OCI-LY7 (cell line): Measurements from ENCODE around the gene SMOC2. TPM values are rescaled to one million over a fixed set of nuclear protein-coding genes. Genes with fewer than 3 reads are reported as not detected.

Experiments used
- BruUV-seq: library from RNA; stranded (reverse); fragments of 400-500 nt; replicated peaks from 2 replicates; lab custom pipeline; 2021; lab: Mats Ljungman, UMichigan
- CTCF ChIA-PET: fragments of 300-600 bp; sonication (Branson Sonifier 250); formaldehyde crosslinking; loops from one replicate; lab custom pipeline; 2022; ENCODE audit warnings: antibody characterized with exemption; ENCODE audit not compliant: unreplicated experiment; lab: Charles Lee
- POLR2A ChIA-PET: fragments of 300-600 bp; sonication (Branson Sonifier 250); formaldehyde crosslinking; loops from one replicate; lab custom pipeline; 2022; ENCODE audit warnings: antibody characterized with exemption; lab: Charles Lee
- DNase-seq: peaks from one replicate; pipeline ENCODE4 v3.0.0-alpha.2; 2015; ENCODE audit warnings: low spot score
- H2AFZ ChIP-seq: fragments of 200-600 bp; sonication (generic), shearing (Covaris generic); 2 replicates; pipeline ENCODE4 v1.6.1; 2014; ENCODE audit warnings: mild to moderate bottlenecking, antibody characterized with exemption, low read length, moderate library complexity
- H3K27ac ChIP-seq: fragments of 200-600 bp; sonication (generic); 2 replicates; pipeline ENCODE4 v1.5.1; 2014; ENCODE audit warnings: mixed run types, low read depth, mild to moderate bottlenecking, moderate library complexity, low read length, inconsistent platforms; ENCODE audit not compliant: poor library complexity, severe bottlenecking
- H3K36me3 ChIP-seq: fragments of 200-600 bp; sonication (generic); 2 replicates; pipeline ENCODE4 v1.6.1; 2014; ENCODE audit warnings: mild to moderate bottlenecking, antibody characterized with exemption, low read length, moderate library complexity, mixed read lengths; ENCODE audit not compliant: insufficient read depth
- H3K4me1 ChIP-seq: fragments of 200-600 bp; sonication (generic); 2 replicates; pipeline ENCODE4 v1.5.1; 2014; ENCODE audit warnings: mild to moderate bottlenecking, low read length; ENCODE audit not compliant: insufficient read depth, poor library complexity, severe bottlenecking
- H3K4me2 ChIP-seq: fragments of 200-600 bp; sonication (generic); 2 replicates; pipeline ENCODE4 v1.6.1; 2014; ENCODE audit warnings: mild to moderate bottlenecking, low read length
- H3K4me3 ChIP-seq: fragments of 200-600 bp; sonication (generic); 2 replicates; pipeline ENCODE4 v1.5.1; 2014; ENCODE audit warnings: mild to moderate bottlenecking, low read depth, low read length; ENCODE audit not compliant: poor library complexity, severe bottlenecking
- H3K79me2 ChIP-seq: fragments of 200-600 bp; sonication (generic); 2 replicates; pipeline ENCODE4 v1.6.1; 2016; ENCODE audit warnings: low read depth, mild to moderate bottlenecking, low read length, moderate library complexity, mixed read lengths; ENCODE audit not compliant: insufficient read depth
- H3K9me2 ChIP-seq: fragments of 200-600 bp; sonication (generic); 2 replicates; pipeline ENCODE4 v1.6.1; 2016; ENCODE audit warnings: mild to moderate bottlenecking, low read length, mixed read lengths; ENCODE audit not compliant: insufficient read depth
- H3K9me3 ChIP-seq: fragments of 200-600 bp; sonication (generic); 2 replicates; pipeline ENCODE4 v1.6.1; 2014; ENCODE audit warnings: mild to moderate bottlenecking, mixed run types, low read length, mixed read lengths
- H4K20me1 ChIP-seq: fragments of 200-600 bp; sonication (generic); 2 replicates; pipeline ENCODE4 v1.6.1; 2014; ENCODE audit warnings: mild to moderate bottlenecking, antibody characterized with exemption, low read length, moderate library complexity, mixed read lengths; ENCODE audit not compliant: insufficient read depth
- EZH2phosphoT487 ChIP-seq: fragments of 200-600 bp; sonication (generic); IDR thresholded peaks from 2 replicates; pipeline ENCODE4 v1.6.1; 2018; ENCODE audit warnings: low read depth, borderline replicate concordance, mild to moderate bottlenecking, mixed run types, antibody characterized with exemption, low read length, moderate library complexity, mixed read lengths
- intact Hi-C: fragments of 100-400 bp; cut with micrococcal nuclease; formaldehyde crosslinking; loops from one replicate; pipeline ENCODE4 v1.10.0; 2022; ENCODE audit not compliant: unreplicated experiment
- total RNA-seq, 2 experiments: library from RNA; depleted of rRNA in 1 of 2; stranded (reverse); fragments of >200 nt in 1 of 2; shearing (Covaris generic) in 1 of 2; gene quantifications; 2 replicates each; pipeline ENCODE4 v1.2.3, GENCODE V29; 2014 to 2022
- TF ChIP-seq, protein P1 (sequence below): fragments of 200-600 bp; sonication (generic); conservative IDR thresholded peaks from 2 replicates; pipeline ENCODE4 v1.5.1; 2014; ENCODE audit warnings: mild to moderate bottlenecking, antibody characterized with exemption, low read length, moderate library complexity, mixed read lengths

The SMOC2 gene
- total RNA-seq, 2 experiments from 2014 or later, result not detected

DNA sequence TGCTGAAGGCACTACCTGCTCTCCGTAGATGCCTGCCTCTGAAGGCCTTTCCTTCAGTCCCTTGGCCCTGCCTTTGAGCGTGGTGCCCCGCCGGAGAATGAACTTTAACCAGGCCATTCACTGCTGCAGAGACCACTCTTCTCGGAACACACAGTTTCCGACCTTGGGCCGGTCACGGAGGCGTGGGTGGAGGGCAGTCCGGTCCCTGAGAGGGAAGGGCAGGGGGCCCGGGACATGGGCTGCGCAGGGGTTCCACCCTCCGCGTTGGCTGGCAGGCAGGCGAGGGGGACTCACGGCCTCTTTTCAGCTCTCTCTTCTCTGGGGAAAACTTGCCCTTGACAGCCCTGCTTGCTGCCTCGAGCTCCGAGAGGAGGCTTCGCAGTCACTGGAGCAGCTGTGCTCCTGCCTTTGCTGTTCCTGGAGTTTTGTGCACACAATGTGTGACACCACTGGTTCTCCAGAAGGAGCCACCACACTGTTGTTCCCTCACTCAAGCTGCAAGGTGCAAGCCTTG, 187.8 kb downstream of the SMOC2 start:
- Histone ChIP-seq H4K20me1 (no peaks in the 10 kb centered on the region), H3K4me1 (no peaks in the 10 kb centered on the region), H3K9me3 (no peaks in the 10 kb centered on the region), H3K36me3 (no peaks in the 10 kb centered on the region), H3K27ac (no peak overlapping the region), H3K4me3 (no peak overlapping the region), H3K79me2 (no peaks in the 10 kb centered on the region), H3K4me2 (no peak overlapping the region), H2AFZ (no peak overlapping the region), H3K9me2 (no peaks in the 10 kb centered on the region)
- intact Hi-C loops, result no loop called here
- ChIA-PET POLR2A (no interaction called here), CTCF (no interaction called here)
- no TSS peak for BruUV-seq
- TF ChIP-seq, protein P1, sequence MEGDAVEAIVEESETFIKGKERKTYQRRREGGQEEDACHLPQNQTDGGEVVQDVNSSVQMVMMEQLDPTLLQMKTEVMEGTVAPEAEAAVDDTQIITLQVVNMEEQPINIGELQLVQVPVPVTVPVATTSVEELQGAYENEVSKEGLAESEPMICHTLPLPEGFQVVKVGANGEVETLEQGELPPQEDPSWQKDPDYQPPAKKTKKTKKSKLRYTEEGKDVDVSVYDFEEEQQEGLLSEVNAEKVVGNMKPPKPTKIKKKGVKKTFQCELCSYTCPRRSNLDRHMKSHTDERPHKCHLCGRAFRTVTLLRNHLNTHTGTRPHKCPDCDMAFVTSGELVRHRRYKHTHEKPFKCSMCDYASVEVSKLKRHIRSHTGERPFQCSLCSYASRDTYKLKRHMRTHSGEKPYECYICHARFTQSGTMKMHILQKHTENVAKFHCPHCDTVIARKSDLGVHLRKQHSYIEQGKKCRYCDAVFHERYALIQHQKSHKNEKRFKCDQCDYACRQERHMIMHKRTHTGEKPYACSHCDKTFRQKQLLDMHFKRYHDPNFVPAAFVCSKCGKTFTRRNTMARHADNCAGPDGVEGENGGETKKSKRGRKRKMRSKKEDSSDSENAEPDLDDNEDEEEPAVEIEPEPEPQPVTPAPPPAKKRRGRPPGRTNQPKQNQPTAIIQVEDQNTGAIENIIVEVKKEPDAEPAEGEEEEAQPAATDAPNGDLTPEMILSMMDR, result no peak
- no peak for TF ChIP-seq EZH2phosphoT487
- DNase-seq, result no peak

DNA sequence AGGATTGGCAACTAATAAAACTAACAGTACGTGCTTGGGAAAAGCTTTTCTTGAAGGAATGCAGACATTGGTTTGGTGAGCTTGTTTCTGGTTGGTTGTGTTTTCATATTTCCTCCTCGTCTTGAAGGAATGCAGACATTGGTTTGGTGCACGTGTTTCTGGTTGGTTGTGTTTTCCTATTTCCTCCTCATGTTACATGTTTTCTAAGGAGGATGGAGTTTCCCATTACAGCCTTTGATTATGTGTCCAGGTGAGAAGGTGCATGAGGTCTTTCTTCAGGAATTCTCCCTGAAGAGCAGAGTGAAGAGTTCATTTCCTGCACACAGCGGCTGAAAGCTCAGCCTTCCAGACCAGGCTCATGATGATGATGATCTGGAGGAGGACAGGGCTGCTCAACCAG, 190.6 kb downstream of the SMOC2 start:
- H3K9me2 ChIP-seq, result no peaks in the 10 kb centered on the region
- H4K20me1 ChIP-seq, result no peaks in the 10 kb centered on the region
- H3K79me2 ChIP-seq, result no peaks in the 10 kb centered on the region
- DNase-seq, result no peak
- intact Hi-C loops, result no loop called here
- BruUV-seq, result no TSS peak
- POLR2A ChIA-PET, result interaction anchor here (0.6 kb wide), 1 partner anchor 132 kb away, joined by 5 read pairs; no protein-coding TSS in a partner anchor
- no peak overlapping the region for H2AFZ ChIP-seq
- H3K27ac ChIP-seq, result no peak overlapping the region
- no peak overlapping the region for H3K4me3 ChIP-seq
- no peaks in the 10 kb centered on the region for H3K4me1 ChIP-seq
- no peaks in the 10 kb centered on the region for H3K9me3 ChIP-seq
- TF ChIP-seq, protein P1, result no peak
- no peak for TF ChIP-seq EZH2phosphoT487
- H3K4me2 ChIP-seq, result no peak overlapping the region
- H3K36me3 ChIP-seq, result no peaks in the 10 kb centered on the region
- CTCF ChIA-PET, result no interaction called here

DNA sequence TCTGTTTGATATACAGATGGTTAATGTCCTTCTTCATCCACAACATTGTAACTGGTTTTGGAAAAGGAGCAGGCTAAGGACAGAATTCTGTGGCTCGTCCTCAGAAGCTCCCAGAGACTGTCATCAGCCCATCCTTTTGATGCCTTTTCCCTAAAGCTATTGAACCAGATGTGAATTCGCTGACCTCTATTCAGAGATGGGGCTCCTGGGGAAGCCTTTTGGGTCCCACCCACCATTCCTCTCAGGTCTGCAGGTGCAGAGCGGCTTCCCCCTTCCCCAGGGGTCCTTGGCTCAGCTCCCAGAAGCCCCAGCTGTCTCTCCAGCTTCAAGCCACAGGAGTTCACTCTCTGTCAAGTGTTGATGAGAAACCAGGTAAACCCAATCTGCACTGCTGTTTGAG, 191.7 kb downstream of the SMOC2 start:
- no peak for TF ChIP-seq EZH2phosphoT487
- TF ChIP-seq, protein P1, result no peak
- DNase-seq, result no peak
- ChIA-PET CTCF (no interaction called here), POLR2A (no interaction called here)
- H3K36me3 ChIP-seq, result no peaks in the 10 kb centered on the region
- no peak overlapping the region for H2AFZ ChIP-seq
- H3K79me2 ChIP-seq, result no peaks in the 10 kb centered on the region
- intact Hi-C loops, result no loop called here
- H3K9me2 ChIP-seq, result no peaks in the 10 kb centered on the region
- H4K20me1 ChIP-seq, result no peaks in the 10 kb centered on the region
- H3K27ac ChIP-seq, result no peak overlapping the region
- no peaks in the 10 kb centered on the region for H3K9me3 ChIP-seq
- no TSS peak for BruUV-seq
- no peak overlapping the region for H3K4me3 ChIP-seq
- H3K4me1 ChIP-seq, result no peaks in the 10 kb centered on the region
- no peak overlapping the region for H3K4me2 ChIP-seq
